Measurements from ENCODE around the gene PUM2. TPM values are rescaled to one million over a fixed set of nuclear protein-coding genes. Genes with fewer than 3 reads are reported as not detected.

The PUM2 gene
- total RNA-seq, 1 donor from 2014 or later, result 69.8 TPM

- DNase-seq, result no peak
- Histone ChIP-seq H3K4me3 (no peak overlapping the region), H3K36me3 (no peaks in the 10 kb centered on the region), H3K27ac (replicated peaks) (no peak overlapping the region), H3K27me3 (ENCODE audit: low read depth) (no peaks in the 10 kb centered on the region), H3K9me3 (replicated peaks) (no peaks in the 10 kb centered on the region), H3K4me1 (no peaks in the 10 kb centered on the region)
- intact Hi-C loops (cut with micrococcal nuclease), result no loop called here
- TF ChIP-seq CTCF (IDR thresholded peaks at IDR 0.05; ENCODE audit: borderline replicate concordance), result no peak
These were observed 8.5 kb upstream of the PUM2 start for GRCh38 chr2:20359096-20359495.

DNA sequence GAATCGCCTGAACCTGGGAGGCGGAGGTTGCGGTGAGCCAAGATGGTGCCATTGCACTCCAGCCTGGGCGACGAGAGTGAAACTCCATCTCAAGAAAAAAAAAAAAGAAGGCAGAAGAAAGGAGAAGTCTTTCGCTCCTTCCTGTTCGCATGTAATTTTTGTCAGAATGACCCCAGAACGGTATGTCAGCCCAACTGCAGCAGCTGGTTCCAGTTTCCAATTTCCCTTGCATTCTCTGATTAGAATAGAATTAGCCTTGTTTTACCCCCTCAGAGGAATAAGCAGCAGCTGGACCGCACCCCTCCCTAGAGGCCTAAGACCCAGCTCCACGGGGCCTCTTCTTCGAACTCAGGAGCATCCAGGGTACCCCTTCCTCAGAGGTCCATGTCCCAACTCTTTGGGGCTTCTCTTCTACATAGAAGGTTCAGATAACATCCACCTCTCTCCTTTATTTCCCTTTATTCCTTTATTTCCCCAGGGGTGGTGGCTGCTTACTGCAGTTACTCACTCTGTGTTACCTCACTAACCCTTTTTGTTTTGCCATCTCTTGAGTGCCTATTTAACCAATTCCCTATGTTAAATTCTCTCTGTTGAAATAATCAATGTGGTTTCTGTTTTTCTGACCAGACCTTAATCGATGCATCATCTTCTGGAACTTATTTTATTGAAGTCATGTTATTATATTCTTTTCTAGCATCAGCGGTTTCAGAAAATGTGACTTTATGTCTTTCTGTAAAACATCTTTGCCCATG lies 7.2 kb upstream of the PUM2 start:
- intact Hi-C loops (cut with micrococcal nuclease), result no loop called here

GRCh38 chr2:20356042-20356441 lies 5.4 kb upstream of the PUM2 start:
- Histone ChIP-seq H3K4me1 (peaks cover 14% of the 10 kb centered on the region), H3K36me3 (no peaks in the 10 kb centered on the region), H3K4me3 (no peak overlapping the region), H3K27me3 (ENCODE audit: low read depth) (no peaks in the 10 kb centered on the region), H3K27ac (replicated peaks) (no peak overlapping the region), H3K9me3 (replicated peaks) (no peaks in the 10 kb centered on the region)
- DNase-seq, result no peak
- TF ChIP-seq CTCF (IDR thresholded peaks at IDR 0.05; ENCODE audit: borderline replicate concordance), result no peak
- intact Hi-C loops (cut with micrococcal nuclease), result no loop called here

More for the DNA sequence above, 7.2 kb upstream of the PUM2 start:
- TF ChIP-seq CTCF (IDR thresholded peaks at IDR 0.05; ENCODE audit: borderline replicate concordance), result no peak
- no peaks in the 10 kb centered on the region for H3K36me3 ChIP-seq
- no peaks in the 10 kb centered on the region for H3K9me3 ChIP-seq (replicated peaks)
- no peak overlapping the region for H3K4me3 ChIP-seq
- no peak for DNase-seq
- H3K4me1 ChIP-seq, result no peaks in the 10 kb centered on the region
- H3K27me3 ChIP-seq (ENCODE audit: low read depth), result no peaks in the 10 kb centered on the region
- H3K27ac ChIP-seq (replicated peaks), result no peak overlapping the region

DNA sequence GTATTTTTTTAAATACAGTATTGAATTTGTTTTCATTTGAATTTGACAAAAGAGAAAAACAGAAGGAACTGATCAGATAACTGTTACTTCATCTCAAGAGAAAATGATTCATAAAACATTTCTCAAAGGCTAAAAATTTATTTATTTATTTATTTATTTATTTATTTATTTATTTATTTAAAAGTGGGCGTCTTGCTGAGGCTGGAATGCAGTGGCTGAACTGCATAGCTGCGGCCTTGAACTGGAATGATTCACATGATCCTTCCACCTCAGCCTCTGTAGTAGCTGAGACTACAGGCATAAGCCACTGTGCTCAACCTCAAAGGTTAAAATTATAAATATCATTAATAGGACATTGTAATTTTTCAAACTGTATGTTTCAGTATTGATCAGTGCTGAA lies 4.5 kb upstream of the PUM2 start:
- Histone ChIP-seq H3K4me1 (peaks cover 19% of the 10 kb centered on the region), H3K9me3 (replicated peaks) (no peaks in the 10 kb centered on the region), H3K36me3 (no peaks in the 10 kb centered on the region), H3K4me3 (no peak overlapping the region), H3K27me3 (ENCODE audit: low read depth) (no peaks in the 10 kb centered on the region), H3K27ac (replicated peaks) (no peak overlapping the region)
- intact Hi-C loops (cut with micrococcal nuclease), result no loop called here
- TF ChIP-seq CTCF (IDR thresholded peaks at IDR 0.05; ENCODE audit: borderline replicate concordance), result no peak
- DNase-seq, result no peak

DNA sequence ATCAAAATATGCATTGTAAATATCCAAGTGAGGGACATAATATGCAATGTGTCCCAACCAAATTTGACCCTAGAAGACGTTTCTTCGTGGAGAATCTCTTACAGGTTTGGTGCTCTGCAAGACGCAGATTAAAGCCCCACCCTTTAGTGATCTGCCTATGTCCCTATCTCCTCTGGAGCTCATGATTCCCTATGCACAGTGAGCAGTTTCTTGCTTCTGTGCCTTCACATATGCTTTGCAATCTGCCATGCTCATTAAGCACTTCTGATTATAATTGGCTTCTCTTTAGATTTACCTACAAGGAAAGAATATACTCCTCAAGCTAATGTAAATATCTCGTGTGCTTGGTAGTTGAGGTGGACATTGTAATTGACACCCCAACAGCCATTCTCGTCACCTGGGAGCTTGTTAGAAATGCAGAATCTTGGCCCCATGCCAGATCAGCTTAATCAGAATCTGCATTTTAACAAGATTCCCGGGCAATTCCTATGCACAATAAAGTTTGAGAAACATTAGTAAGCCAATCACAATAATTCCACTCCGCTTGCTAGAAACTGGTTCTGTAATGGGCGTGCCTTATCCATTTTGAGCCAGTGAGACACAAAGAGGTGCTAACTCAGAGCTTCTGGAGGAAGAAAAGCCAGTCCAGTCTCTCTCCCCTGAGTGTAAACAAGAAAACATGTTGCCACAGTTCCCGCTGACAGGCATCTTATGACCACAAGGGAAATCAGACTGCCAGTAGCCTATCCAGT lies 2.8 kb upstream of the PUM2 start:
- TF ChIP-seq CTCF (IDR thresholded peaks at IDR 0.05; ENCODE audit: borderline replicate concordance), result no peak
- Histone ChIP-seq H3K36me3 (no peaks in the 10 kb centered on the region), H3K4me3 (no peak overlapping the region), H3K27me3 (ENCODE audit: low read depth) (no peaks in the 10 kb centered on the region), H3K4me1 (peaks cover 36% of the 10 kb centered on the region), H3K9me3 (replicated peaks) (no peaks in the 10 kb centered on the region), H3K27ac (replicated peaks) (no peak overlapping the region)
- no peak for DNase-seq
- intact Hi-C loops (cut with micrococcal nuclease), result no loop called here

Data from left ventricle myocardium inferior (tissue), 1 donor.